WTC11 (cell line): ENCODE measurements around the gene RXRA. TPM values are rescaled to one million over a fixed set of nuclear protein-coding genes. Genes with fewer than 3 reads are reported as not detected.

Experiments
- ATAC-seq: fragments of 200-7000 bp; cut with Tn5 transposase; 2 replicates; pipeline ENCODE4 v1.10.0; 2021; ENCODE audit warnings: mild to moderate bottlenecking, moderate library complexity
- CTCF ChIA-PET: fragments of 300-600 bp; sonication (Branson Sonifier 250); formaldehyde crosslinking; loops from one replicate; lab custom pipeline; 2021; ENCODE audit warnings: antibody characterized with exemption; lab: Charles Lee
- POLR2A ChIA-PET: fragments of 350-600 bp; sonication (Branson Sonifier 250); formaldehyde crosslinking; loops from one replicate; lab custom pipeline; 2021; ENCODE audit warnings: antibody characterized with exemption; lab: Charles Lee
- DNase-seq: peaks from one replicate; pipeline ENCODE4 v3.0.0; 2021; ENCODE audit warnings: low spot score
- H3K27ac Mint-ChIP-seq: 2 replicates; pipeline ENCODE4 v1.8.0; 2021; ENCODE audit warnings: mixed read lengths
- H3K27me3 Mint-ChIP-seq: 2 replicates; pipeline ENCODE4 v1.8.0; 2021; ENCODE audit warnings: low read depth, mild to moderate bottlenecking, moderate library complexity, mixed read lengths
- H3K36me3 Mint-ChIP-seq: 2 replicates; pipeline ENCODE4 v1.8.0; 2021; ENCODE audit warnings: mixed read lengths
- H3K4me1 Mint-ChIP-seq: 2 replicates; pipeline ENCODE4 v1.8.0; 2022; ENCODE audit warnings: mixed read lengths
- H3K4me3 Mint-ChIP-seq: 2 replicates; pipeline ENCODE4 v1.8.0; 2021; ENCODE audit warnings: mild to moderate bottlenecking, moderate library complexity, mixed read lengths
- H3K9me3 Mint-ChIP-seq: 2 replicates; pipeline ENCODE4 v1.8.0; 2021; ENCODE audit warnings: mixed read lengths
- AFF4 ChIP-seq: sonication (generic); formaldehyde crosslinking; IDR thresholded peaks from 2 replicates; pipeline ENCODE4 v1.8.1; 2023; ENCODE audit warnings: mild to moderate bottlenecking, missing genetic modification reagents, borderline replicate concordance
- E2F4 ChIP-seq: sonication (generic); formaldehyde crosslinking; IDR thresholded peaks from 2 replicates; pipeline ENCODE4 v1.8.1; 2022; ENCODE audit warnings: low read depth, mild to moderate bottlenecking, moderate library complexity, missing genetic modification reagents, borderline replicate concordance
- GABPB1 ChIP-seq: sonication (generic); formaldehyde crosslinking; IDR thresholded peaks from 2 replicates; pipeline ENCODE4 v1.8.1; 2023; ENCODE audit warnings: mild to moderate bottlenecking, missing genetic modification reagents
- GRHL2 ChIP-seq: fragments of 250-450 bp; sonication (Bioruptor Pico); IDR thresholded peaks from 2 replicates; pipeline ENCODE4 v1.8.0; 2022; ENCODE audit warnings: mild to moderate bottlenecking, moderate library complexity; ENCODE audit not compliant: insufficient replicate concordance, severe bottlenecking
- GTF2I ChIP-seq: fragments of 250-450 bp; sonication (Bioruptor Pico); conservative IDR thresholded peaks from 2 replicates; pipeline ENCODE4 v1.4.0; 2021; ENCODE audit warnings: mild to moderate bottlenecking
- MXD4 ChIP-seq: fragments of 250-450 bp; sonication (Bioruptor Pico); IDR thresholded peaks from 2 replicates; pipeline ENCODE4 v1.8.0; 2021; ENCODE audit warnings: mild to moderate bottlenecking, moderate library complexity, borderline replicate concordance
- NFATC4 ChIP-seq: fragments of 250-450 bp; sonication (Bioruptor Pico); IDR thresholded peaks from 2 replicates; pipeline ENCODE4 v1.9.0; 2021; ENCODE audit warnings: mild to moderate bottlenecking
- NFE2L1 ChIP-seq: sonication (generic); formaldehyde crosslinking; IDR thresholded peaks from 2 replicates; pipeline ENCODE4 v1.8.1; 2023; ENCODE audit warnings: missing genetic modification reagents
- NR2C2 ChIP-seq: sonication (generic); formaldehyde crosslinking; IDR thresholded peaks from 2 replicates; pipeline ENCODE4 v1.8.0; 2022; ENCODE audit warnings: mild to moderate bottlenecking, missing genetic modification reagents
- PRDM15 ChIP-seq: sonication (generic); formaldehyde crosslinking; IDR thresholded peaks from 2 replicates; pipeline ENCODE4 v1.8.0; 2022; ENCODE audit warnings: missing genetic modification reagents
- RELA ChIP-seq: sonication (generic); formaldehyde crosslinking; IDR thresholded peaks from 2 replicates; pipeline ENCODE4 v1.8.1; 2022; ENCODE audit warnings: missing genetic modification reagents, mild to moderate bottlenecking, borderline replicate concordance
- TCF7 ChIP-seq: sonication (generic); formaldehyde crosslinking; IDR thresholded peaks from 2 replicates; pipeline ENCODE4 v1.8.0; 2022; ENCODE audit warnings: mild to moderate bottlenecking, low read depth, missing genetic modification reagents, moderate library complexity
- ZNF138 ChIP-seq: sonication (generic); formaldehyde crosslinking; conservative IDR thresholded peaks from 2 replicates; pipeline ENCODE4 v1.8.1; 2022; ENCODE audit warnings: mild to moderate bottlenecking, moderate library complexity, missing genetic modification reagents
- ZNF263 ChIP-seq: sonication (generic); formaldehyde crosslinking; IDR thresholded peaks from 2 replicates; pipeline ENCODE4 v1.8.1; 2022; ENCODE audit warnings: low read depth, mild to moderate bottlenecking, moderate library complexity, missing genetic modification reagents
- ZNF671 ChIP-seq: fragments of 250-450 bp; sonication (Bioruptor Pico); IDR thresholded peaks from 2 replicates; pipeline ENCODE4 v1.8.0; 2021; ENCODE audit warnings: mild to moderate bottlenecking
- total RNA-seq: library from RNA; stranded (reverse); gene quantifications from 3 replicates; pipeline ENCODE4 v1.2.3, GENCODE V29; 2021
- TF ChIP-seq, protein P1 (sequence below): sonication (generic); formaldehyde crosslinking; IDR thresholded peaks from 2 replicates; pipeline ENCODE4 v1.8.1; 2023; ENCODE audit warnings: mild to moderate bottlenecking, missing genetic modification reagents, moderate library complexity
- TF ChIP-seq, protein P2 (sequence below): sonication (generic); formaldehyde crosslinking; IDR thresholded peaks from 2 replicates; pipeline ENCODE4 v1.8.1; 2023; ENCODE audit warnings: mild to moderate bottlenecking, moderate library complexity, missing genetic modification reagents

Gene RXRA
- total RNA-seq, 1 experiment from 2014 or later: 27.5 TPM

GRCh38 chr9:134365115-134365596, 38.9 kb downstream of the RXRA start (continued):
- TF ChIP-seq MXD4 (CRISPR knock-in tag) (no peak), NFE2L1 (CRISPR knock-in tag) (no peak), NFATC4 (no peak), PRDM15 (no peak), GRHL2 (CRISPR knock-in tag) (no peak), TCF7 (no peak)
- TF ChIP-seq, protein P1, sequence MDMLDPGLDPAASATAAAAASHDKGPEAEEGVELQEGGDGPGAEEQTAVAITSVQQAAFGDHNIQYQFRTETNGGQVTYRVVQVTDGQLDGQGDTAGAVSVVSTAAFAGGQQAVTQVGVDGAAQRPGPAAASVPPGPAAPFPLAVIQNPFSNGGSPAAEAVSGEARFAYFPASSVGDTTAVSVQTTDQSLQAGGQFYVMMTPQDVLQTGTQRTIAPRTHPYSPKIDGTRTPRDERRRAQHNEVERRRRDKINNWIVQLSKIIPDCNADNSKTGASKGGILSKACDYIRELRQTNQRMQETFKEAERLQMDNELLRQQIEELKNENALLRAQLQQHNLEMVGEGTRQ (CRISPR knock-in tag): no peak
- TF ChIP-seq, all 79 proteins: peak for 0

DNA sequence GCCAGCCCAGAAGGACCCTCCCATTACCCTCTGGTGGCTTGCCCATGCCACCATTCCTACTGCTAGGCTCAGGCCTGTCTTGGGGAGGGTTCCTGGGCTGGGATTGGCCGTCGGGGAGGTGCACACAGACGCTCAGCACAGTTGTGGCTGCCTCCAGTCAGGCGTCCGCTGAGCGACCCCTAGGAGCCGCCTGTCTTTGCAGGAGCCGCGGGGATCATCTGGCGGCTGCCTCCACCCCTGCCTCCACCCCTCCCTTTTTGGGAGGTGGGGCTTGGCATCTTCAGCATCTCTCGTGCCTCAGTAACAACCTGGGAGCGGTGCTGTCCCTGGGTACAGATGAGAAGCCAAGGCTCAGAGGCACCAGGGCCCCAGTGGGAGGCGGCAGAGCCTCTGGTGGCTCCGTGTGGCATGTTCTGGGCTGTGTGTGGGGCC, 39.6 kb downstream of the RXRA start:
- Mint-ChIP-seq H3K36me3 (no peaks in the 10 kb centered on the region), H3K27ac (no peak overlapping the region), H3K4me1 (peaks cover 3% of the 10 kb centered on the region), H3K4me3 (no peak overlapping the region), H3K9me3 (no peaks in the 10 kb centered on the region), H3K27me3 (no peaks in the 10 kb centered on the region)
- no peak for TF ChIP-seq E2F4 (CRISPR knock-in tag)
- peak; percentile 25 for DNase-seq
- CTCF ChIA-PET: no interaction called here
- POLR2A ChIA-PET: no interaction called here
- peak; percentile 70 for ATAC-seq

DNA sequence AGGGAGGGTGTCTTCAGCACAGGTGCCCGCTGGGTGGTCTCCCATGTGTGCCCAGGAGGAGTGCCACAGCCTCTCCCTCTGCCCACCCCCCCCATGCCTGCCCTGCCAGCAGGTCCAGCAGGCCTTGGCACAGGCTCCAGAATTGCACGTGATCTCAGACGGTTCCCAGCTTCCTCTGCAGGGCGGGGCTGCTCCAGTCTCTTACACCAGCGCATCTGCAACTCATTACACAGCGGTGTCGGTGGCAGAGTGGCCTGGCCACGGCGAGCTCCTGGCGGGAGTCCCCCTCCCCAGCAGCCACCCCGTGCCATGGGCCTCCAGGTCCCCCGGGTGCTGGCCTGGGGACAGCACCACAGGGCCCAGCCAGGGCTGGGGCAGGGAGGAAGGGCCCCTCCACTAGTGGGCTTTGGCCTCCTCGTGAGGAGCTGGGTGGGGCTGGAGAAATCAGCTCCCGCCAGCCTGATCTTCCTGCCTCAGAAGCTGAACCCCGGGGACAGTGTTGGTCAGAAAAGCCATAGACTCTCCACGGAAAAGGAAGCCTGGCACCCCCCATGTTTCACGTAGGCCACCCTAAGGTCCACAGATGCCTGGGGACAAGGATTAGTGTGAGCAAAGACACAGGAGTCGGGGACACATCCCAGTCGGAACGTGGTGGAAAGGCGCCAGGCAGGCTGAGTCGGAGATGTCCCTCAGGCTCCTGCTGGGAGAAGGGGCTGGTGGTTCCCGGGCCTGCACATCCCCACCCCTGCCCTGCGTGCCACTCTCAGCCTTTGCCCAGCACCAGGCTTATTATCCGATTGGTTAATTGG, 40.2 kb downstream of the RXRA start:
- POLR2A ChIA-PET: no interaction called here
- peaks cover 3% of the 10 kb centered on the region for H3K4me1 Mint-ChIP-seq
- H3K27me3 Mint-ChIP-seq: no peaks in the 10 kb centered on the region
- H3K27ac Mint-ChIP-seq: no peak overlapping the region
- no peak for ATAC-seq
- no peak overlapping the region for H3K4me3 Mint-ChIP-seq
- H3K9me3 Mint-ChIP-seq: no peaks in the 10 kb centered on the region
- H3K36me3 Mint-ChIP-seq: no peaks in the 10 kb centered on the region
- no peak for DNase-seq
- CTCF ChIA-PET: no interaction called here
- no peak for TF ChIP-seq RELA (CRISPR knock-in tag)
- TF ChIP-seq, protein P2, sequence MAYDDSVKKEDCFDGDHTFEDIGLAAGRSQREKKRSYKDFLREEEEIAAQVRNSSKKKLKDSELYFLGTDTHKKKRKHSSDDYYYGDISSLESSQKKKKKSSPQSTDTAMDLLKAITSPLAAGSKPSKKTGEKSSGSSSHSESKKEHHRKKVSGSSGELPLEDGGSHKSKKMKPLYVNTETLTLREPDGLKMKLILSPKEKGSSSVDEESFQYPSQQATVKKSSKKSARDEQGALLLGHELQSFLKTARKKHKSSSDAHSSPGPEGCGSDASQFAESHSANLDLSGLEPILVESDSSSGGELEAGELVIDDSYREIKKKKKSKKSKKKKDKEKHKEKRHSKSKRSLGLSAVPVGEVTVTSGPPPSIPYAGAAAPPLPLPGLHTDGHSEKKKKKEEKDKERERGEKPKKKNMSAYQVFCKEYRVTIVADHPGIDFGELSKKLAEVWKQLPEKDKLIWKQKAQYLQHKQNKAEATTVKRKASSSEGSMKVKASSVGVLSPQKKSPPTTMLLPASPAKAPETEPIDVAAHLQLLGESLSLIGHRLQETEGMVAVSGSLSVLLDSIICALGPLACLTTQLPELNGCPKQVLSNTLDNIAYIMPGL (CRISPR knock-in tag): no peak
- no peak for TF ChIP-seq ZNF671 (CRISPR knock-in tag)
- TF ChIP-seq AFF4 (CRISPR knock-in tag): no peak
- TF ChIP-seq PRDM15: no peak
- no peak for TF ChIP-seq NR2C2
- TF ChIP-seq ZNF263 (CRISPR knock-in tag): no peak
- no peak for TF ChIP-seq ZNF138 (CRISPR knock-in tag)
- no peak for TF ChIP-seq GTF2I (CRISPR knock-in tag)
- no peak for TF ChIP-seq GABPB1 (CRISPR knock-in tag)
